Inferior parietal cortex (tissue), 1 donor: ENCODE results near the gene ARL4D.
A peak's percentile ranks its signal among the peaks of the same experiment; 100 is the strongest.
"Not testable (repeated sequence)": the region's sequence is repeated elsewhere in the genome, so short reads cannot be mapped to it uniquely, and the experiment has no call there.

Experiments used
- DNase-seq: peaks from one replicate; pipeline ENCODE4 v3.0.0-alpha.2; 2016; ENCODE audit errors: extremely low spot score

Gene ARL4D

GRCh38 chr17:43395165-43395564 lies 3.6 kb upstream of the ARL4D start:
- no peak for DNase-seq

- no peak for DNase-seq
These were observed 2.2 kb upstream of the ARL4D start for GRCh38 chr17:43396491-43397060.

GRCh38 chr17:43399839-43400328 lies 1.1 kb downstream of the ARL4D start:
- DNase-seq, result no peak

- no peak for DNase-seq
These were observed 2.3 kb downstream of the ARL4D start for GRCh38 chr17:43400943-43401717.

GRCh38 chr17:43402078-43402477 lies 3.3 kb downstream of the ARL4D start:
- no peak for DNase-seq

GRCh38 chr17:43402567-43402966 lies 3.8 kb downstream of the ARL4D start:
- no peak for DNase-seq

- DNase-seq, result no peak
These were observed 5.1 kb downstream of the ARL4D start for GRCh38 chr17:43403846-43404245.

- DNase-seq, result no peak
These were observed 7.1 kb downstream of the ARL4D start for GRCh38 chr17:43405861-43406260.

GRCh38 chr17:43406676-43407645 lies 8.2 kb downstream of the ARL4D start:
- peak; percentile 64 for DNase-seq

- DNase-seq, result no peak
These were observed 10.3 kb downstream of the ARL4D start for GRCh38 chr17:43409131-43409530.

- DNase-seq, result no peak
These were observed 12.0 kb downstream of the ARL4D start for GRCh38 chr17:43410557-43411368.

GRCh38 chr17:43411369-43411677 lies 12.5 kb downstream of the ARL4D start:
- no peak for DNase-seq

GRCh38 chr17:43411749-43412148 lies 13.0 kb downstream of the ARL4D start:
- no peak for DNase-seq

- no peak for DNase-seq
These were observed 13.4 kb downstream of the ARL4D start for GRCh38 chr17:43412166-43412565.

- DNase-seq, result no peak
These were observed 18.5 kb downstream of the ARL4D start for GRCh38 chr17:43416998-43417890.

- no peak for DNase-seq
These were observed 19.9 kb downstream of the ARL4D start for GRCh38 chr17:43418441-43419374.

- DNase-seq, result not testable (repeated sequence)
These were observed 20.6 kb downstream of the ARL4D start for GRCh38 chr17:43419375-43419882.

- DNase-seq, result no peak
These were observed 25.1 kb downstream of the ARL4D start for GRCh38 chr17:43423777-43424455.
